Retina (tissue), 1 donor: ENCODE results near the gene ZBTB44.
"Not testable (repeated sequence)": the region's sequence is repeated elsewhere in the genome, so short reads cannot be mapped to it uniquely, and the experiment has no call there.

Experiments used
- DNase-seq: peaks from one replicate; pipeline ENCODE4 v3.0.0-alpha.2; 2016

ZBTB44 gene

DNA sequence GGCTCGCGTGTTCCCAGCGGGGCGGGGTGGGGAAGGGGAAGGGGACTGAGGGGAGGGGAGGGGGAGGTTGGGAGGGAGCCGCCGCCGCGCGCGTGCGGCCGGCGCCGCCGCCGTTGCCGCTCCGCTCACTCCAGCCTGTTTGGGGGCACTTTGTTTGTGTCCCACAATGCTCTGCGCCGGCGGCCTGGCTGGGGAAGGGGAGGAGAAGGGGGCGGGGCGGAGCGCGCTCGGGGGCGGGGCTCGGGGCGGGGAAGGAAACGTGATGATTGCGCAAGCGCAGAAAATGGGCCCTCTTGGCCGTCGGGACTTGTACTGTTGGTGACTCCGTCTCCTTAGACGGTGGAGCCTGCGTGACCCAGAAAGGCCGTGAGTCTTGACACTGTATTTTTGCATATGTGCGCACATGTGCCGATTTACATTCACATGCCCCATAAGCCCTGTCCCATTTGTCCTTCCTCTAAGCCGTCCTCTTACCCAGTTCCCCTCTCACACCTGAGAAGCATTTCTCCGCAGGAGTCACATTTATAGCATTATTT lies at the start of gene ZBTB44:
Gene ZBTB44, minus strand, starts transcription at position 168 of the 536 bp plus-strand sequence. CDS start 53,044 bp downstream, outside the sequence.
- peak; percentile 83 for DNase-seq

DNA sequence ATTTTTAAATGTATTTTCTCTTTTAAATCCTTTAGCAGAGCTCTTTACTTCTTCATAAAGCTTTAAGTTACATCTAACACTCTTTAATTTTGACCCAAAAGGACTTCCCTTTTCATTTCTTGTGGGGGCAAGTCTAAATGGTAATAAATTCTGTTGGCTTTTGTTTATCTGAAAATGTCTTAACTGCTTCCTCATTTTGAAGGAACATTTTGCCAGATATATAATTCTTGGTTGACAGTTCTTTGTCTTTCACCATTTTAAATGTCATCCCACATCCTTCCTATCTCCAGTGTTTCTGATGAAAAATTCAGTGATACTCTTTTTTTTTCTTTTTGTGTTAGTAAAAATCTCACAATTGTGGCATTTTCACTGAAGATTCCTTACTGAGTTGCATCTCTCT lies 44.7 kb upstream of the ZBTB44 start:
- DNase-seq = no peak

GRCh38 chr11:130358398-130358797 lies 43.7 kb upstream of the ZBTB44 start:
- no peak for DNase-seq

DNA sequence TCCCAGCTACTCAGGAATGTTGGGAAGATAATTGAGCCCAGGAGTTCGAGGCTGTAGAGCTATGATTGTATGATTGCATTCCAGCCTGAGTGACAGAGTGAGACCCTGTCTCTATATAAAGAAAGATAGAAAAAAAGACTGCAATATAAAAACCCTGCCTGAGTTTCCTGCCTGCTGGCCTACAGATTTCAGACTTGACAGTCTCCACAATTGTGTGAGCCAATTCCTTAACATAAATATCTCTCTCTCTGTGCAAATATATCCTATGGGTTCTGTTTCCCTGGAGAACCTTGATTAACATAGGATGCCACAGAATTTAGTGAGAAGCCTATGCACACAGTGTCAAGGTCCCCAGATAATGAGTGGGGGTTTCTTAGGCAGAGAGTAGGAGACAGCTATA lies 32.5 kb upstream of the ZBTB44 start:
- no peak for DNase-seq

DNA sequence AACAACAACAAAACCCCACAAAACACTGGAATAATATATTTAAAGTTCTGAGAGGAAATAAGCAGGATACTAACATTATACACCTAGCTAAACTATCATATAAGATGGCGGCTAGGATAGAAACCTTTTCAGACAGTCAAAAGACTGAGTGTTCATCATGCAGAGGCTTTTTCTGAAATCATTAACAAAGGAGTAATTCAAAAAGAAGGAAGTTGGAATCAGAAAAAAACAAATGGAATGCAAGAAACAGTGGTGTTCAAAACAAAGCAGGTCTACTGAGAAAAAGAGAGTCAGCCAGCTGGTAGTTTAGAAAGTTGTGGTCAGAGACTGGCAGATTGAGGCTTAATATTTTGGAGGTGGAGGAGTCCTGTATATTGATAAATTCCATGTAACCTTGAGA lies 30.1 kb upstream of the ZBTB44 start:
- no peak for DNase-seq

DNA sequence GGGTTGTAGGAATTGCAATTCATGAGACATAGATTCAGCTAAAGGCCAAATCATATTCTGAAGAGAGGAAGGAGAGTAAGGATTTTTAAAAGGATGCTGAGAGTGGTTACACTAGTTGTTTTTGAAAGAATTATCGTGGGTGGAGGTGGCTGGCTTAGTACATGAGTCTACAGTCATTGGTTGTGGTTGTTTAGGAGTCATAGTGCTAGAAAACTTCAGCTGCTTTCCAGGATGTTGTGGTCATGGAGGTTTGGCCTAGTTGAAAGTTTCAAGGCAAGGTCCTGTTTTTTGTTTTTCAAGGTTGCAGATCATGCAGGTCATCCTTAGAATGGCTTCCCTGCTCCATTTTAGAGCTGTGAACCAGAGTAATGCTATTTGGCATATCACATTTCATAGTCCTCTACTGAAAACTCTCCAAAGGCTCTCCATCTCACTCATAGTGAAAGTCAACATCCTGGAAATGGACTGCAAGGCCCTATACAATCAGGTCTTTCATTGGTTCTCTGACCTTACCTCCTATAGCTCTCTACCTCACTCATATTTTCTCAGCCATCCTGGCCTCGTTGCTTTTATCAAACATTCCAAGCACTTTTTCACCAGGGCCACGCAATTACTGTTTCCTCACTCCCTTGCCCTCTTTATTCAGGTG lies 26.1 kb upstream of the ZBTB44 start:
- DNase-seq = no peak

GRCh38 chr11:130338667-130339066 lies 23.9 kb upstream of the ZBTB44 start:
- DNase-seq = no peak

DNA sequence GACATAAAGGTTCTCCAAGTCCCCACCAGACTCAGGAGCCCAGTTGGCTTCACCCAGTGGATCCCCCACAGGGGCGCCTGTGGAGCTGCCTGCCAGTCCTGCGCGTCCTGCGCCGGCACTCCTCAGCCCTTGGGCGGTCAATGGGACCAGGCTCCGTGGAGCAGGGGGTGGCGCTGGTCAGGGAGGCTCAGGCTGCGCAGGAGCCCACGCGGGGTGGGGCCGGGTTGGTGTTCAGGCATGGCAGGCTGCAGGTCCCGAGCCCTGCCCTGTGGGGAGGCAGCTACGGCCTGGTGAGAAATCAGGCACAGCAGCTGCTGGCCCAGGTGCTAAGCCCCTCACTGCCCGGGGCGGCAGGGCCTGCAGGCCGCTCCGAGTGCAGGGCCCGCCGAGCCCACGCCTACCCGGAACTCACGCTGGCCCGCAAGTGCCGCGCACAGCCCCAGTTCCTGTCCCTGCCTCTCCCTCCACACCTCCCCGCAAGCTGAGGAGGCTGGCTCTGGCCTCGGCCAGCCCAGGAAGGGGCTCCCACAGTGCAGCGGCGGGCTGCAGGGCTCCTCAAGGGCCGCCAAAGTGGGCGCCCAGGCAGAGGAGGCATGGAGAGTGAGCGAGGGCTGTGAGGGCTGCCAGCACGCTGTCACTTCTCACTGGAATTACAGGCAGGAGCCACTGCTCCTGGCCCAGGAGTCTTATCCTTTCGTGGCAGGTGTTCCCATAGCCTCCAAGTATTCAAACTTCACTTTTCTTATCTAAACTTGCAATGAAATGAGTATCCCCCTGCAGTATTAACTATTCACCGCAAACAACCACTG lies 22.8 kb upstream of the ZBTB44 start:
- DNase-seq = no peak

DNA sequence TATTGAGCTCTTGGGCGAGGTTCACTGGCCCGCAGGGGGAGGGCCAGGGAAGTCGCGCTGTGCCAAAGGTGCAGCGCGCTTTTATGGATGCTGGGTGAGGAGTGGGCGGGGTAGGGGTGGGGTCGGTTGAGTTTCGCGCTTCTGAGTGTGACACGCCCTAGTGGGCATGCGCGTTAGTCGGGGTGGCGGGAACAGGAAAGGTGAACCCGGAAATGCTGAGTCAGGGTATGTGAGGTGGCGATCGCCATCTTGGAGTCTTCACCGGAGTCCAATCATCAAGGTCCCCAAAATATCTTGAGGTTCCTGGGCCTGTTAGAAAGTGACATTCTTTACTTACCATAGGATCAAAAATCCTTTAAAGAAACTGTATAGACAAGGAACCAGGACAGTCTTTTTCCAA lies 16.7 kb upstream of the ZBTB44 start:
- not testable (repeated sequence) for DNase-seq

- DNase-seq = no peak
Measured at GRCh38 chr11:130330101-130330684, 15.5 kb upstream of the ZBTB44 start.

DNA sequence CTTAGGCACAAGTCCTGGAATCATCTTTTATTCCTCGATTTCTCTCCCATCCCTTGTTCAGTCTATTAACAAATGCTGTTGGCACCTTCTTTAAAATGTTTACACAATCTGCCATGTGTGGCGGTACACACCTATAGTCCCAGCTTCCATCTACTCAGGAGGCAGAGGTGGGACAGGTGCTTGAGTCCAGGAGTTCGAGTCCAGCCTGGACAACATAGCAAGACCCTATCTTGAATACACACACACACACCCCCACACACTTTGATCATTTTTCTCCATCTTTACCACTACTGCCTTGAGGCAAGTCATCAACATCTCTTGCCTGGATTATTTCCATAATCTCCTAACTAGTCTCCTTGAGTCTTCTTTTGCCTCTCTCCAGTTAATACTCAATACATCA lies 13.7 kb upstream of the ZBTB44 start:
- no peak for DNase-seq

DNA sequence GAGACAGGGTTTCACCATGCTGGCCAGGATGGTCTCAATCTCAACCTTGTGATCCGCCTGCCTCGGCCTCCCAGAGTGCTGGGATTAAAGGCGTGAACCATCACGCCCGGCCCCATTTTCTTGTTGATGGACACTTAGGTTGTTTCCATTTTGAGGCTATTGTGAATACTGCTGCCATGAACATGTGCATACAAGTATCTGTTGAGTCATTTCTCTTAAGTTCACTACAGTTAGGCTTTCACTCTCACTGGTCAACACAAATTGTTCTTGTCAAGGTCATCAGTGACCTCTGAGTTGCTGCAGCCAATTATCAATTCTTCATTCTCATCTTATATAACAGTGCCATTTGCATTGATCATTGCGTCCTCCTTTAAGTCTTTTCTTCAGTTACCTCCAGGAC lies 13.0 kb upstream of the ZBTB44 start:
- no peak for DNase-seq

DNA sequence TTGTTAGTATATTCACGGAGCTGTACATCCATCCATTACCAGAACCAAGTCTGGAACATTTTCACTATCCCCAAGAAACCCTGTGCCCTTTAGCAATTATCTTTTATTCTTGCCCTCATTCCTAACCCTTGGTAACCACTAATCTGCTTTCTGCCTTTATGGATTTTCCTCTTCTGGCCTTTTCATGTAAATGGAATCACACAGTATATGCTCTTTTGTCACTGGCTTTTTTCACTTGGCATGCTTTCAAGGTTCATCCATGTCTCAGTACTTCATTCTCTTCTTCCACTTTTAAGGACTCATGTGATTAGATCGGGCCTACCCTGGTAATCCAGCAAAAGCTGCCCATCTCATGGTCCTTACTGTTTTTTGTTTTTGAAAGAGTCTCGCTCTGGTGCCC lies 11.0 kb upstream of the ZBTB44 start:
- DNase-seq = no peak

GRCh38 chr11:130323452-130324450 lies 9.0 kb upstream of the ZBTB44 start:
- DNase-seq = no peak

DNA sequence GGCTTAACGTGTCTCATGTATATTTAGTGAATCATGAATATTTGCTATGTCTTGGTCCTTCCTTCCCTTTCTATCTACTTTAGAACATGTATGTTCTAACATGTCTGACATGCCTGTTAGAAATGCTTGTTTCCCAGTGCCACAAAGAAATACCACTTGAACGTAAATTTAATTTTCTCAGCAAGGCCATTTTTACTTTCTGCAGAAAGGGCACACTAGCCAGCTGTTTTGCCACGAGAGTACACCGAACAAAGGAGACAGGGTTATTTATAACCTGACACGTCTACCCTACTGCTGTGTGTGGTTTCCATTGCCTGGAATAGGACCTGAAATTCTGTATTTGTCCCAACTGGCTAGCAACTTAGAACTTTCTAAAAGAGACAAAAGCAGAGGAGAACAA lies 7.4 kb upstream of the ZBTB44 start:
- no peak for DNase-seq

DNA sequence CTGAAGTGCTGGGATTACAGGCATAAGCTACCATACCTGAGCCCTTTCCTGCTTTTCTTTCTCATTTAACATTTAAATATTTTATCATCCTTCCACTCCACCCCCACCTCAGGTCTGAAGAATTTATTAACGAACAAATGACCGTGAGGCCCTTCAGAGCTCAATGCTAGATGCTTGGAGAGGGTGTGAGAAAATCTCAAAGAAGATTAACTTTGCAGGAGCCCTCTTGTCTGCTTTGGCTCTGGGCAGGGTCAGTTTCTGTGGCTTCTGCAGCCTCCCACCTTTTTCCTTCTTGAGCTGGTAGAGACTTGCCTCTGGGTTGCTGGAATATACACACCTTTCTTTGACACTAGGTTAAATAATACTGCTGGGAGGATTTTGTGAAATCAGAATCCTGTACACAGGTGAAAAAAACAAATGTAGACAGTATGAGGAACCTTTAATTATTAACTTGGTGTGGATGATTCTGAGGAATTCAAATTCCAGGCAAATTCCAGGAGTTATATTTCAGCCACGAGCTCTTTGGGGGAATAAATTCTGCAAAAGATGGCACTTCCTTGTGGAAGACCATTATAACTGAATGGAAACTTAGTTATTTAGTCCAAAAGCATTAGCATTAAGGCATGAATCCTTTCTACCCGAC lies 3.4 kb upstream of the ZBTB44 start:
- DNase-seq = no peak

GRCh38 chr11:130315354-130315970 lies 745 bp upstream of the ZBTB44 start:
- no peak for DNase-seq

- DNase-seq = no peak
Measured at GRCh38 chr11:130314184-130314749, 450 bp downstream of the ZBTB44 start.

DNA sequence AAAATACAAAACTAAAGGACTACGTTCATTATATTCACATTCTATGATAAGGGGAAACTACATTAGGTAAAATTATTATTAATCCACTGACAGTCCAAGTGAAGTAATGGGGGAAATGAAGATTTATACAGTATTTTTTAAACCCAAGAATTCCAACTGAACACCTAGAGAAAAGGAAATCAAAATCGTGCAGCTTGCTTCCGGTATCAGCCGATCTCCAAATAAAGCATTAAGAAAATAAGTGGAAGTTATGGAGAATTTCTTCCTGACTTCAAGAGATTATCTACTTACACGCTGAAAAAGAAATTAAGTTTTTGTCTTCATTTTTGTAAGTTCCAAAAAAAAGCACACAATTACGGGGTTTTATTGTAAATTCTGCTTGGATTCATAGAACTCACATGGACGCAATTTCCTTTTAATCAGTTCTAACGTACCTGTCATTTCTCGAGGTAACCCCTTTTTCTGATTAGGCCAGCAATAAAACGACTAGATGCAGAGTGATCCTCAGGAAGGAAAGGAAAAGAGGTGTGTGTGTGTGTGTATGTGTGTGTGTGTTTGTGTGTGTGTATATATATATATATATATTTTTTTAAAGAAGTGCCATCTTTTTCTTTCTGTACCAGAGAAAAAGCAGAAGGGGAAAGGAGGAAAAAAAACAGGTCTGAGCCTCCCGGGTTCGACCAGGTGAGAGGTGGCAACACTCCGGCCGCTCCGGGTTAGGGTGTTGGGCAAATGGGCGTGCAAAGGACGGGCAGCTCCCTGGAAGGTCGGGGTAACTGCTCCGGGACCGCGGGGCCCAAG lies 1.1 kb downstream of the ZBTB44 start:
- DNase-seq = peak; percentile 72

DNA sequence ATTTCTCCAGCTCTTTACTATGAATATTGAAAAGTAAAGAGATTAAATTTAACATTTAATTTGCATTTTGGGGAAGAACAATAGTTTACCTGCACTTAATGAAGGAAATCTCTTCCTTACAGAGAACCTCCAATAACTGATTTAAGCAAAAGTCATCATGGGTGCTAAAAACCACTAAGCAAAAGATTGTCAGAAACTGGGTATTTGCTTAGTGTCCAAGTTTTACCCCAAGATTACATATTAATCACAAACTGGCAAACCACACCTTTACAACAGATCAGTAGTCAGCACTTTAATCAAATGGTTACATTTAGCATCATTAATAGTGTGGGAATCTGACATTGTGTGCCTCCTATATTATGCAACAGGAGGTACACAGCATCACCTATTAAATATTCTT lies 2.7 kb downstream of the ZBTB44 start:
- DNase-seq = no peak
